ENCODE data around the gene ERCC1. TPM values are rescaled to one million over a fixed set of nuclear protein-coding genes. Genes with fewer than 3 reads are reported as not detected.
A peak's percentile ranks its signal among the peaks of the same experiment; 100 is the strongest.

ERCC1 gene
- 94.2 TPM for polyA plus RNA-seq (ENCODE audit: insufficient read length)

- DNase-seq (ENCODE audit: low read depth) = no peak
Observed at GRCh38 chr19:45423589-45424190, at the start of gene ERCC1. TSS of gene ERCC1 (minus strand) at chr19:45423917. CDS start at chr19:45423374, 543 bp downstream.

GRCh38 chr19:45473367-45473681 lies 49.6 kb upstream of the ERCC1 start:
- DNase-seq (ENCODE audit: low read depth) = no peak

GRCh38 chr19:45472563-45473366 lies 49.0 kb upstream of the ERCC1 start:
- DNase-seq (ENCODE audit: low read depth) = no peak

- DNase-seq (ENCODE audit: low read depth) = no peak
Observed at GRCh38 chr19:45471931-45472562, 48.3 kb upstream of the ERCC1 start.

GRCh38 chr19:45471111-45471930 lies 47.6 kb upstream of the ERCC1 start:
- no peak for DNase-seq (ENCODE audit: low read depth)

GRCh38 chr19:45470762-45471081 lies 47.0 kb upstream of the ERCC1 start:
- DNase-seq (ENCODE audit: low read depth) = no peak

GRCh38 chr19:45469945-45470761 lies 46.4 kb upstream of the ERCC1 start:
- DNase-seq (ENCODE audit: low read depth) = no peak

- peak; percentile 75 for DNase-seq (ENCODE audit: low read depth)
Observed at GRCh38 chr19:45469132-45469944, 45.6 kb upstream of the ERCC1 start.

GRCh38 chr19:45468803-45469131 lies 45.0 kb upstream of the ERCC1 start:
- no peak for DNase-seq (ENCODE audit: low read depth)

GRCh38 chr19:45468159-45468651 lies 44.5 kb upstream of the ERCC1 start:
- DNase-seq (ENCODE audit: low read depth) = no peak

GRCh38 chr19:45467456-45468158 lies 43.9 kb upstream of the ERCC1 start, which contains the start of gene FOSB:
TSS of gene FOSB (plus strand) at chr19:45467996. CDS start at chr19:45468587, 591 bp downstream.
- peak; percentile 89 for DNase-seq (ENCODE audit: low read depth)

- DNase-seq (ENCODE audit: low read depth) = no peak
Observed at GRCh38 chr19:45467115-45467455, 43.4 kb upstream of the ERCC1 start.

- no peak for DNase-seq (ENCODE audit: low read depth)
Observed at GRCh38 chr19:45464852-45465441, 41.2 kb upstream of the ERCC1 start.

GRCh38 chr19:45464274-45464673 lies 40.6 kb upstream of the ERCC1 start:
- DNase-seq (ENCODE audit: low read depth) = no peak

- DNase-seq (ENCODE audit: low read depth) = no peak
Observed at GRCh38 chr19:45463241-45463640, 39.5 kb upstream of the ERCC1 start.

- DNase-seq (ENCODE audit: low read depth) = no peak
Observed at GRCh38 chr19:45462174-45462573, 38.5 kb upstream of the ERCC1 start.

- no peak for DNase-seq (ENCODE audit: low read depth)
Observed at GRCh38 chr19:45460807-45461347, 37.2 kb upstream of the ERCC1 start.

- DNase-seq (ENCODE audit: low read depth) = no peak
Observed at GRCh38 chr19:45457776-45458175, 34.1 kb upstream of the ERCC1 start.

- DNase-seq (ENCODE audit: low read depth) = no peak
Observed at GRCh38 chr19:45456500-45456815, 32.7 kb upstream of the ERCC1 start.

Data from forelimb muscle (tissue), 1 donor.